ENCODE measurements around the gene PRF1.

- TF ChIP-seq NFIC (IDR thresholded peaks at IDR 0.05) (no peak), EP300 (IDR thresholded peaks at IDR 0.05; ENCODE audit: borderline replicate concordance) (no peak), ZBTB7A (IDR thresholded peaks at IDR 0.05; ENCODE audit: low read depth) (no peak), CEBPB (IDR thresholded peaks at IDR 0.05) (no peak), FOXM1 (IDR thresholded peaks at IDR 0.05; ENCODE audit: borderline replicate concordance, low read depth) (no peak), REST (IDR thresholded peaks at IDR 0.05; ENCODE audit: low read depth) (no peak), YY1 (IDR thresholded peaks at IDR 0.05; ENCODE audit: low read depth) (no peak), RAD21 (IDR thresholded peaks at IDR 0.05; ENCODE audit: low read depth) (no peak), CREB1 (IDR thresholded peaks at IDR 0.05; ENCODE audit: low read depth) (no peak), TAF1 (IDR thresholded peaks at IDR 0.05; ENCODE audit: low read depth) (no peak), TCF12 (IDR thresholded peaks at IDR 0.05; ENCODE audit: low read depth) (no peak)
These were observed 44.5 kb upstream of the PRF1 start for GRCh38 chr10:70647086-70647485.
